Measurements from ENCODE around the gene IL6R.
"Not testable (repeated sequence)": the region's sequence is repeated elsewhere in the genome, so short reads cannot be mapped to it uniquely, and the experiment has no call there.

The IL6R gene

GRCh38 chr1:154404984-154405746 lies at the start of gene IL6R:
Gene IL6R, plus strand, starts transcription at chr1:154405343. Its CDS starts 287 bp downstream, at chr1:154405630.
- no peak for DNase-seq

GRCh38 chr1:154358519-154358918 lies 46.6 kb upstream of the IL6R start:
- DNase-seq, result no peak

GRCh38 chr1:154360288-154360687 lies 44.9 kb upstream of the IL6R start:
- no peak for DNase-seq

GRCh38 chr1:154360881-154361280 lies 44.3 kb upstream of the IL6R start:
- not testable (repeated sequence) for DNase-seq

- no peak for DNase-seq
Measured at GRCh38 chr1:154361357-154361756, 43.8 kb upstream of the IL6R start.

GRCh38 chr1:154371436-154371835 lies 33.7 kb upstream of the IL6R start:
- no peak for DNase-seq

DNA sequence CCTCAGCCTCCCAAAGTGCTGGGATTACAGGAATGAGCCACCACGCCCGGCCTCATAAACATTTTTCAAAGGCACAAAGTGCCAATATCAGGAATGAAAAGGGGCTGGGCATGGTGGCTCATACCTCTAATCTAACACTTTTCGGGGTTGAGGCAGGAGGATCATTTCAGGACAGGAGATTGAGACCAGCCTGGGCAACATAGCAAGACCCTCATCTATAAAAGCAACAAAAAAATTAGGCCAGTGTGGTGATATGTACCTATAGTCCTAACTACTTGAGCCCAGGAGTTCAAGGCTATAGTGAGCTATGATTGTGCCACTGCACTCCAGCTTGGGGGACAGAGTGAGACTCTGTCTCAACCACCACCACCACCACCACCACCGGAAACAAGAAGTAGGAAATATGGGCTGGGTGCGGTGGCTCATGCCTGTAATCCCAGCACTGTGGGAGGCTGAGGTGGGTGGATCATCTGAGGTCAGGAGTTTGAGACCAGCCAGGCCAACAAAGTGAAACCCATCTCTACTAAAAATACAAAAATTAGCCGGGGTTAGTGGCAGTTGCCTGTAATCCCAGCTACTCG lies 31.3 kb upstream of the IL6R start:
- DNase-seq, result not testable (repeated sequence)

DNA sequence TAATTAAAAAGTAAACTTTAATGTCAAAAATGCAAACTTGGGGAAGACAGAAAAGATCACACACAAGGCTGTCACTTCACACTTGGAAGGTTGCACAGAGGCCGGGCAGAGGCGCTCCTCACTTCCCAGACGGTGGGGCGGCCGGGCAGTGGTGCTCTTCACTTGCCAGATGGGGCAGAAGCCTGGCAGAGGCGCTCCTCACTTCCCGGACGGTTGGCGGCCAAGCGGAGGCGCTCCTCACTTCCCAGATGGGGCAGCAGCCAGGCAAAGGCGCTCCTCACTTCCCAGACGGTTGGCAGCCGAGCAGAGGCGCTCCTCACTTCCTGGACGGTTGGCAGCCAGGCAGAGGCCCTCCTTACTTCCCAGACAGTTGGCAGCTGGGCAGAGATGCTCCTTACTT lies 25.8 kb upstream of the IL6R start:
- no peak for DNase-seq

DNA sequence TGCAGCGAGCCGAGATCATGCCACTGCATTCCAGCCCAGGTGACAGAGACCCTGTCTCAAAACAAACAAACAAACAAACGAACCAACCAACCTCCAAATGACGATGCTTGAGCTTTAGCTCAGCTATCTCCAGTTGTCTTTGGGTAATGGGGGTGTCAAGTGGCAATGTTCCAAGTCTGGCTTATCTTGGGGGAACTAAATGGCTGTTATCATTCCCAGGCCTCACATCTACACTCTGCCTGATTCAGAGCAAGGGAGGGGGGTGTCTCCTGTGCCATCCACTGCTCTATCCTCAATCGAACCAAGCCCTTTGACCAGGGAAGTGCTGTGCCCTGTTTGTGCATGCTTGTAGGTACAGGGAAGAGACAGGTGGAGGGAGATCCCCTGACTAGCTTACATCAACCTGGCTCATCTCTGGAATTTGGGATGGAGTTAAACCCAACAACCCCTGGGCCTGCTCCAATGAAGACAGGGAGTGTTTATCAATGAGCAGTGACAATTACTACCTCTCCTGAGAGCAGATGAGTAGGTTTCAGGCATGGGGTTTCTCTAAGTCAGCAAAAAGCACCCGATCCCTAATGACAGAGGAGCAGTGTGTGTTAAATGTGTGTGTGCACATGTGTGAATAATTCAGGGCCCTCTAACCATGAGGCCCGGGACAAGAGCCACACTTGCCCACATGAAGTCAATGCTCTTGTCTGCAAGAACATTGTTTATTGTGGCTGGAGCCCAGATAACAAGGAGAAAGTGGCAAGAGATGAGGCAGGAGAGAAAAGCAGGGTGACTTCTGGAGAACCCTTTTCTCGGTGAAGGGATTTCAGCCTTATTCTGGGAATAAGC lies 20.3 kb upstream of the IL6R start:
- DNase-seq, result no peak

GRCh38 chr1:154386643-154387352 lies 18.3 kb upstream of the IL6R start:
- no peak for DNase-seq

GRCh38 chr1:154391086-154391770 lies 13.9 kb upstream of the IL6R start:
- no peak for DNase-seq

GRCh38 chr1:154398141-154398540 lies 7.0 kb upstream of the IL6R start:
- DNase-seq, result no peak

- no peak for DNase-seq
Measured at GRCh38 chr1:154398678-154399077, 6.5 kb upstream of the IL6R start.

DNA sequence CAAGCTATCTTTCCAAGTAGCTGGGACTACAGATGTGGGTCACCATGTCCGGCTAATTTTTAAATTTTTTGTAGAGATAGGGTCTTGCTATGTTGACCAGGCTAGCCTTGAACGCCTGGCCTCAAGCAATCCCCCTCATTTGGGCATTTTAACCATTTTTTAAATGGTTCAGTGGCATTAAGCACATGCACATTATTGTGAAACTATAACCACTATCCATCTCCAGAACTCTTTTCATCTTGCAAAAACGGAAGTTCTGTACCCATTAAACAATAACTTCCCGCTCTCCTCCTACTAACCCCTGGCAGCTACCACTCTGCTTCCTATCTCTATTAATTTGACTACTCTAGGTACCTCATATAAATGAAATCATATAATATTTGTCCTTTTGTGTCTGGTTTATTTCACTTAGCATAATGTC lies 4.8 kb upstream of the IL6R start:
- DNase-seq, result no peak

- DNase-seq, result no peak
Measured at GRCh38 chr1:154402409-154402921, 2.7 kb upstream of the IL6R start.

DNA sequence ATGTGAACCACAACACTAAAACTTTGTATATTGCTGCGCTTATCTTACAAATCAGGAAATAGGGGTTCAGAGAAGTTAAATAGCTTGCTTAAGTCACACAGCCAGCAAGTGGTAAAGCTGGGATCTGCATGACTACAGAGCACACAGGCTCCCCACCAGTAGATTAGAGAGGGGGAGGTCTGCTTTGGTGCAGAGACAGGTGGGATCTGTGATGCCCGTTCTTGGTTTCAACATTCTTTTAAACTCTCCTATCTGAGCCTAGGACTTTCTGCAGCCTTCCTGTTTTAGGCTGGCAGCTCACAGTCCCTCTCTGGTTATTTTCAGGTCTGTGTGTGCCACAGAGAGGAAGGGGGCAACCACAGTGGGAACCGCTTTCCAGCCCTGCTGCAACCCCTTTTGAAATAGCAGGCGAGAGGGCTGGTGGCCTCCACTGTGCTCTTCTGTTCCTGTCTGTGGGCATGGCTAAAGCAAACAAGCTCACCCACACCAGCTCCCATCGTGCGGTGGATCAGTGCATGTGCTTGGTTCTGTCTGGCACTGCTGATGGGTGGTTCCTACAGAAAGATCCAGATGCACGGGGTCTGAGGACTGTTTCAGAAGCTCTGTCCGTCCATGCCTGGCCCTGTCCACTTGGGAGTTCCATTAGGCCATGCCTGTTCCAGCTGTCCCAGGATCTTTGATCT lies 1.7 kb upstream of the IL6R start:
- no peak for DNase-seq

GRCh38 chr1:154403983-154404382 lies 1.2 kb upstream of the IL6R start:
- no peak for DNase-seq

GRCh38 chr1:154404511-154404931 lies 622 bp upstream of the IL6R start:
- DNase-seq, result no peak

DNA sequence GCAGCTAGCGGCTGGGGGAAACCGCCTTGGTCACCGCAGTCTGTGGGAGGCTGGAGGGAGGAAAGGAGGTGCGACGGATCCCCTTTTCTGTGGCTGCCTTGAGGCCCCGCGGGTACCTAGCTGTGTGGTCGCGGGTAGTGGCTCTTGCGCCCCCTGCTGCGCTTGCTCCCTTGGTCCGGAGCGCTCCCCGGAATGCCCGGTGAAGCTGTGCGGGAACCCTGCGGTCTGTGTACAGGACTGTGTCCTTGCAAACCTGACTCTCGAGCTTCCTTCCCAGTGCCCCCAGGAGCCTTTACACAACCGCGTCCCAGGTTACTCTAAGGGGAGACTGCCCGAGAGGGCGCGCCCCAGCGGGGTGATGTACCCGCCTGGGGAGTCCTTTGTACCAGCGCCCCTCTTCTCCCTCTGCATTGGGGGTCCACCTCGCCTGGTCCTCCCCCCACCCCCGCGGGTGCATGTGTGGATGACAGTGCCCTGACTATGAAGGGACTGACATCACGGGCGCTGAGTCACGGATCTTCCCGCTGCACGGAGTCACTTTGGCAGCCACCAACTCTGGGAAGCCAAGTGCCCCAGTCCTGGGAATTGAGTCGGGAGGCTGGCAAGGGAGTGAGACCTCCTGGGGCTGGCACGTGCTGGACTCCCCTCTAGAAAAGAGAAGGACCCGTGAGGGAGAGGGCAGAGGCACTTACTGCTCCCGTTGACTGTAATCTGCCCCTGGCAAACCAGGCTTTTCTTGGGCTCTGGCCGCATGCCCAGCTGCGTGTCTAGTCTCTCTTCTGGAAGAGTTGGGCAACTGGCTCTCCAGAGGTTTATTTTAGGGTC lies 816 bp downstream of the IL6R start:
- DNase-seq, result no peak

- no peak for DNase-seq
Measured at GRCh38 chr1:154406572-154406879, 1.4 kb downstream of the IL6R start.

DNA sequence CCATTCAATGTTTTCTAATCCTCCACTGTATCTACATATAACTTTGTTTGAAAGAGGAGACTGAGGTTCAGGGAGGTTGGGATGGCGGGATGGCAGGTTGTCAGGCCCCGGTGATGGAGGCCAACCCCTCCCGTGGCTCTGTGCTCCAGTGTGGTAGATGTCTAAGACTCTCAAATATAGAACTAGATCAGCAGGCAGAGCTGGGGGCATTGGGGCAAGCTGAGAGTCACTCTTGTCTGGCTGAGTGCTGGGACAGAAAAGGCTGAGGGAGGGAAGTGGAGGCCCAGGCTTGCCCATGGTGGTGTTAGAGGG lies 1.7 kb downstream of the IL6R start:
- DNase-seq, result no peak
